Pancreas (tissue), 10 donors: ENCODE data around the gene RCBTB2. TPM values are rescaled to one million over a fixed set of nuclear protein-coding genes. Genes with fewer than 3 reads are reported as not detected.
A peak's percentile ranks its signal among the peaks of the same experiment; 100 is the strongest.

Experiments used
- ATAC-seq, 4 donors: fragments of 200-7000 bp; cut with Tn5 transposase; one replicate each; pipeline versions ENCODE4 v1.8.0 to v1.9.1; 2020; ENCODE audit warnings: mild to moderate bottlenecking in 4 of 4, moderate library complexity in 4 of 4
- DNase-seq, 6 donors: peaks; one replicate each; pipeline ENCODE4 v3.0.0-alpha.2; 2020
- FAIRE-seq: peaks from 2 replicates; lab custom pipeline; 2012; peaks lifted over from hg19 to GRCh38; lab: Jason Lieb, UNC
- H3K27ac ChIP-seq, 4 donors: fragments of 200-600 bp; sonication (generic); 1 replicate in 3 of 4; 2 replicates in 1 of 4; pipeline versions ENCODE4 v1.5.0 to v1.8.0; 2020
- H3K27me3 ChIP-seq, 4 donors: fragments of 200-600 bp; one replicate each; pipeline ENCODE4 v1.8.0; 2021
- H3K36me3 ChIP-seq, 3 donors: fragments of 200-600 bp; sonication (generic) in 1 of 3; one replicate each; pipeline versions ENCODE4 v1.5.0 to v1.8.0; 2020 to 2021
- H3K4me1 ChIP-seq, 3 donors: fragments of 200-600 bp; one replicate each; pipeline ENCODE4 v1.8.0; 2021
- H3K4me3 ChIP-seq, 4 donors: fragments of 200-600 bp; sonication (generic) in 2 of 4; one replicate each; pipeline versions ENCODE4 v1.5.0 to v1.8.0; 2020 to 2021
- H3K9me3 ChIP-seq, 4 donors: fragments of 200-600 bp; one replicate each; pipeline ENCODE4 v1.8.0; 2021
- CTCF ChIP-seq, 4 donors: fragments of 200-600 bp; sonication (generic) in 3 of 4; IDR thresholded peaks; one replicate each; pipeline versions ENCODE4 v1.5.0 to v1.8.0; 2021; ENCODE audit warnings: antibody characterized with exemption in 4 of 4
- WGBS, 2 donors: extraction: QIAGEN DNeasy Blood & Tissue Kit; methylation state at CpG; one replicate each; pipeline ENCODE4 v1.1.7; 2013; 5-methylcytosine and 5-hydroxymethylcytosine counted together
- intact Hi-C, 3 donors: fragments of 100-400 bp; cut with DNase I; formaldehyde crosslinking; loops; one replicate each; pipeline versions ENCODE4 v1.11.1 to v1.14.2; 2022
- polyA plus RNA-seq, 2 donors: library from polyadenylated mRNA; stranded (reverse); fragments of 200-250 nt; gene quantifications; one replicate each; pipeline ENCODE4 v1.2.3, GENCODE V29; 2013
- total RNA-seq, 6 donors: library from RNA; stranded (reverse); fragmentation: NEBNext Ultra II Directional in 4 of 6; extraction: Animal tissue kit (Norgen Biotek cat#: 25700) in 4 of 6; gene quantifications; one replicate each; pipeline versions ENCODE4 v1.2.1 to v1.2.4, GENCODE V29; 2021 to 2023
- donor health status: healthy with polysubstance abuse.
- donor health status: DM: no; HTN: no; CAD: no; lungs with moderate emphysema.
- donor health status: DM: no; HTN: no; CAD: no.
- donor health status: control.
- donor health status: control.
- donor health status: Bipolar disorder and iron deficiency.
- donor health status: DM: yes; HTN: yes; CAD: no.
- donor health status: DM: no; HTN: no; CAD: no.
- donor health status: DM: no; HTN: no; CAD: no.
- donor health status: DM: yes; HTN: yes; CAD: no.

RCBTB2 gene
- total and polyA plus RNA-seq, 8 donors: 2.7 to 9.7 (median 4.9) TPM

- no peak for FAIRE-seq
Measured at GRCh38 chr13:48505012-48505411, 27.9 kb downstream of the RCBTB2 start.

GRCh38 chr13:48504606-48505005 is 28.3 kb downstream of the RCBTB2 start:
- no peak overlapping the region for H3K4me3 ChIP-seq
- H3K27me3 ChIP-seq: no peaks in the 10 kb centered on the region
- FAIRE-seq: no peak
- intact Hi-C loops: no loop called here
- ATAC-seq: no peak
- TF ChIP-seq CTCF (IDR thresholded peaks at IDR 0.05): no peak
- H3K27ac ChIP-seq: peak overlapping the region in 1 of 4 donors; percentile 56
- DNase-seq: no peak
- H3K9me3 ChIP-seq: no peaks in the 10 kb centered on the region
- peaks cover 0 to 4% (median 0%) of the 10 kb centered on the region in 3 donors for H3K4me1 ChIP-seq
- WGBS, 2 donors: 93 to 95% methylated on average over 8 of the region's 8 CpGs
- H3K36me3 ChIP-seq: no peaks in the 10 kb centered on the region

More at GRCh38 chr13:48505012-48505411, 27.9 kb downstream of the RCBTB2 start:
- no peak overlapping the region for H3K4me3 ChIP-seq
- no peak for DNase-seq
- peak overlapping the region in 2 of 4 donors; percentile 32 to 56 for H3K27ac ChIP-seq
- H3K4me1 ChIP-seq: peaks cover 0 to 4% (median 0%) of the 10 kb centered on the region in 3 donors
- no peaks in the 10 kb centered on the region for H3K27me3 ChIP-seq
- TF ChIP-seq CTCF (IDR thresholded peaks at IDR 0.05): no peak
- intact Hi-C loops: no loop called here
- 89 to 91% methylated on average over 4 of the region's 4 CpGs for WGBS, 2 donors
- ATAC-seq: no peak
- no peaks in the 10 kb centered on the region for H3K9me3 ChIP-seq
- no peaks in the 10 kb centered on the region for H3K36me3 ChIP-seq

- FAIRE-seq (no peak), ATAC-seq (no peak), DNase-seq (no peak)
- no peaks in the 10 kb centered on the region for H3K9me3 ChIP-seq
- H3K4me1 ChIP-seq: peaks cover 0 to 4% (median 0%) of the 10 kb centered on the region in 3 donors
- intact Hi-C loops: no loop called here
- 92% methylated on average over 19 of the region's 19 CpGs for WGBS, 2 donors
- H3K27me3 ChIP-seq: no peaks in the 10 kb centered on the region
- TF ChIP-seq CTCF (IDR thresholded peaks at IDR 0.05): no peak
- H3K27ac ChIP-seq: no peak overlapping the region
- no peak overlapping the region for H3K4me3 ChIP-seq
- H3K36me3 ChIP-seq: no peaks in the 10 kb centered on the region
Measured at GRCh38 chr13:48502601-48503319, 30.1 kb downstream of the RCBTB2 start.

- no peaks in the 10 kb centered on the region for H3K9me3 ChIP-seq
- no peak overlapping the region for H3K27ac ChIP-seq
- DNase-seq (no peak), ATAC-seq (no peak), FAIRE-seq (no peak)
- H3K36me3 ChIP-seq: no peaks in the 10 kb centered on the region
- H3K4me3 ChIP-seq: no peak overlapping the region
- TF ChIP-seq CTCF (IDR thresholded peaks at IDR 0.05): no peak
- intact Hi-C loops: no loop called here
- no peaks in the 10 kb centered on the region for H3K27me3 ChIP-seq
- WGBS, 2 donors: 77 to 86% methylated on average over 2 of the region's 2 CpGs
- H3K4me1 ChIP-seq: peaks cover 0 to 4% (median 0%) of the 10 kb centered on the region in 3 donors
Measured at GRCh38 chr13:48501705-48502104, 31.2 kb downstream of the RCBTB2 start.

- Histone ChIP-seq H3K27me3 (no peaks in the 10 kb centered on the region), H3K27ac (peak overlapping the region in 1 of 4 donors; percentile 22), H3K9me3 (no peaks in the 10 kb centered on the region), H3K4me1 (peaks cover 0 to 4% (median 0%) of the 10 kb centered on the region in 3 donors), H3K36me3 (no peaks in the 10 kb centered on the region), H3K4me3 (no peak overlapping the region)
- no peak for TF ChIP-seq CTCF (IDR thresholded peaks at IDR 0.05)
- intact Hi-C loops: no loop called here
- FAIRE-seq (no peak), ATAC-seq (peak in 3 of 4 donors; percentile 55 to 78 (median 75)), DNase-seq (no peak)
- 77 to 85% methylated on average over 4 of the region's 4 CpGs for WGBS, 2 donors
Measured at GRCh38 chr13:48500652-48501197, 32.2 kb downstream of the RCBTB2 start.
